ENCODE data around the gene IGSF9. TPM values are rescaled to one million over a fixed set of nuclear protein-coding genes. Genes with fewer than 3 reads are reported as not detected.

Gene IGSF9
- total RNA-seq, 1 experiment from 2014 or later, result 23.4 TPM

- H3K27me3 ChIP-seq (ENCODE audit: insufficient read depth, low read depth), result no peaks in the 10 kb centered on the region
- peaks cover 22% of the 10 kb centered on the region for H3K4me1 ChIP-seq (replicated peaks; ENCODE audit: insufficient read depth)
- no peak for DNase-seq
- H3K4me3 ChIP-seq, result no peak overlapping the region
- intact Hi-C loops (cut with micrococcal nuclease; ENCODE audit: unreplicated experiment), result no loop called here
- peaks cover 21% of the 10 kb centered on the region for H3F3A ChIP-seq (ENCODE audit: insufficient read depth, low read depth)
- no peaks in the 10 kb centered on the region for H4K20me1 ChIP-seq (ENCODE audit: insufficient read depth)
- H3K27ac ChIP-seq, result no peak overlapping the region
- BruUV-seq (replicated peaks), result no TSS peak
- TF ChIP-seq, protein P1, sequence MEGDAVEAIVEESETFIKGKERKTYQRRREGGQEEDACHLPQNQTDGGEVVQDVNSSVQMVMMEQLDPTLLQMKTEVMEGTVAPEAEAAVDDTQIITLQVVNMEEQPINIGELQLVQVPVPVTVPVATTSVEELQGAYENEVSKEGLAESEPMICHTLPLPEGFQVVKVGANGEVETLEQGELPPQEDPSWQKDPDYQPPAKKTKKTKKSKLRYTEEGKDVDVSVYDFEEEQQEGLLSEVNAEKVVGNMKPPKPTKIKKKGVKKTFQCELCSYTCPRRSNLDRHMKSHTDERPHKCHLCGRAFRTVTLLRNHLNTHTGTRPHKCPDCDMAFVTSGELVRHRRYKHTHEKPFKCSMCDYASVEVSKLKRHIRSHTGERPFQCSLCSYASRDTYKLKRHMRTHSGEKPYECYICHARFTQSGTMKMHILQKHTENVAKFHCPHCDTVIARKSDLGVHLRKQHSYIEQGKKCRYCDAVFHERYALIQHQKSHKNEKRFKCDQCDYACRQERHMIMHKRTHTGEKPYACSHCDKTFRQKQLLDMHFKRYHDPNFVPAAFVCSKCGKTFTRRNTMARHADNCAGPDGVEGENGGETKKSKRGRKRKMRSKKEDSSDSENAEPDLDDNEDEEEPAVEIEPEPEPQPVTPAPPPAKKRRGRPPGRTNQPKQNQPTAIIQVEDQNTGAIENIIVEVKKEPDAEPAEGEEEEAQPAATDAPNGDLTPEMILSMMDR (conservative IDR thresholded peaks at IDR 0.05), result no peak
- TF ChIP-seq EZH2 (IDR thresholded peaks at IDR 0.05; ENCODE audit: low read depth), result no peak
- H3K79me2 ChIP-seq (ENCODE audit: low read depth), result no peaks in the 10 kb centered on the region
- no peaks in the 10 kb centered on the region for H3K9me3 ChIP-seq (ENCODE audit: insufficient read depth, low read depth)
- ChIA-PET POLR2A (ENCODE audit: unreplicated experiment) (no interaction called here), CTCF (interaction anchor here (0.6 kb wide), 1 partner anchor 45 kb away, joined by 3 read pairs; no protein-coding TSS in a partner anchor)
- no peak overlapping the region for H3K4me2 ChIP-seq
- H3K36me3 ChIP-seq (ENCODE audit: low read depth), result no peaks in the 10 kb centered on the region
- no peak overlapping the region for H2AFZ ChIP-seq
- no peaks in the 10 kb centered on the region for H3K9me2 ChIP-seq (ENCODE audit: insufficient read depth)
Observed at GRCh38 chr1:159895836-159896545, 49.4 kb downstream of the IGSF9 start.

- no peaks in the 10 kb centered on the region for H3K79me2 ChIP-seq (ENCODE audit: low read depth)
- H4K20me1 ChIP-seq (ENCODE audit: insufficient read depth), result no peaks in the 10 kb centered on the region
- no peaks in the 10 kb centered on the region for H3K27me3 ChIP-seq (ENCODE audit: insufficient read depth, low read depth)
- TF ChIP-seq EZH2 (IDR thresholded peaks at IDR 0.05; ENCODE audit: low read depth), result no peak
- TF ChIP-seq, protein P1 (conservative IDR thresholded peaks at IDR 0.05), result no peak
- BruUV-seq (replicated peaks), result no TSS peak
- no peak overlapping the region for H3K27ac ChIP-seq
- no peaks in the 10 kb centered on the region for H3K36me3 ChIP-seq (ENCODE audit: low read depth)
- H3K9me2 ChIP-seq (ENCODE audit: insufficient read depth), result no peaks in the 10 kb centered on the region
- intact Hi-C loops (cut with micrococcal nuclease; ENCODE audit: unreplicated experiment), result no loop called here
- ChIA-PET POLR2A (ENCODE audit: unreplicated experiment) (no interaction called here), CTCF (no interaction called here)
- no peak overlapping the region for H3K4me2 ChIP-seq
- no peak overlapping the region for H2AFZ ChIP-seq
- H3K4me1 ChIP-seq (replicated peaks; ENCODE audit: insufficient read depth), result peaks cover 21% of the 10 kb centered on the region
- H3K4me3 ChIP-seq, result no peak overlapping the region
- DNase-seq, result no peak
- H3K9me3 ChIP-seq (ENCODE audit: insufficient read depth, low read depth), result no peaks in the 10 kb centered on the region
- H3F3A ChIP-seq (ENCODE audit: insufficient read depth, low read depth), result peaks cover 14% of the 10 kb centered on the region; the same call in 1 of the 2 replicates
Observed at GRCh38 chr1:159895286-159895685, 50.1 kb downstream of the IGSF9 start.

GRCh38 chr1:159892944-159893343, 52.5 kb downstream of the IGSF9 start:
- no peaks in the 10 kb centered on the region for H4K20me1 ChIP-seq (ENCODE audit: insufficient read depth)
- no TSS peak for BruUV-seq (replicated peaks)
- no peaks in the 10 kb centered on the region for H3K36me3 ChIP-seq (ENCODE audit: low read depth)
- peaks cover 26% of the 10 kb centered on the region for H3K4me1 ChIP-seq (replicated peaks; ENCODE audit: insufficient read depth)
- H3K27me3 ChIP-seq (ENCODE audit: insufficient read depth, low read depth), result no peaks in the 10 kb centered on the region
- ChIA-PET POLR2A (ENCODE audit: unreplicated experiment) (interaction anchor here (0.6 to 1.4 kb wide), 4 partner anchors 23 to 115 kb away, joined by 5 to 10 read pairs (median 8); no protein-coding TSS in a partner anchor), CTCF (interaction anchor here (0.6 to 4.8 kb wide), 11 partner anchors 23 to 483 kb away, joined by 3 to 72 read pairs (median 5); partner anchors contain the start of genes DUSP23 and TAGLN2)
- no peaks in the 10 kb centered on the region for H3K79me2 ChIP-seq (ENCODE audit: low read depth)
- no peaks in the 10 kb centered on the region for H3K9me3 ChIP-seq (ENCODE audit: insufficient read depth, low read depth)
- DNase-seq, result no peak
- no peak overlapping the region for H3K4me2 ChIP-seq
- no peak overlapping the region for H2AFZ ChIP-seq
- peaks cover 9% of the 10 kb centered on the region; the same call in 1 of the 2 replicates for H3F3A ChIP-seq (ENCODE audit: insufficient read depth, low read depth)
- TF ChIP-seq, protein P1 (conservative IDR thresholded peaks at IDR 0.05), result peak; percentile 36
- no peak for TF ChIP-seq EZH2 (IDR thresholded peaks at IDR 0.05; ENCODE audit: low read depth)
- no peak overlapping the region for H3K4me3 ChIP-seq
- intact Hi-C loops (cut with micrococcal nuclease; ENCODE audit: unreplicated experiment), result loop anchor here (1.0 to 5.0 kb wide), 3 partner anchors 44 to 296 kb away; no protein-coding TSS in a partner anchor
- no peak overlapping the region for H3K27ac ChIP-seq
- no peaks in the 10 kb centered on the region for H3K9me2 ChIP-seq (ENCODE audit: insufficient read depth)

Data from PC-9 (cell line).